HG03457 (cell line): ENCODE data around the gene ANKLE1.

Experiments used
- ATAC-seq: cut with Tn5 transposase; IDR thresholded peaks from one replicate; pipeline ENCODE4 v1.9.1; 2021; ENCODE audit warnings: moderate number of reproducible peaks; ENCODE audit not compliant: unreplicated experiment

Gene ANKLE1

GRCh38 chr19:17281391-17282304 is at the start of gene ANKLE1:
Gene ANKLE1, plus strand, starts transcription at chr19:17281901. Its CDS starts 20 bp downstream, at chr19:17281921.
- no peak for ATAC-seq

DNA sequence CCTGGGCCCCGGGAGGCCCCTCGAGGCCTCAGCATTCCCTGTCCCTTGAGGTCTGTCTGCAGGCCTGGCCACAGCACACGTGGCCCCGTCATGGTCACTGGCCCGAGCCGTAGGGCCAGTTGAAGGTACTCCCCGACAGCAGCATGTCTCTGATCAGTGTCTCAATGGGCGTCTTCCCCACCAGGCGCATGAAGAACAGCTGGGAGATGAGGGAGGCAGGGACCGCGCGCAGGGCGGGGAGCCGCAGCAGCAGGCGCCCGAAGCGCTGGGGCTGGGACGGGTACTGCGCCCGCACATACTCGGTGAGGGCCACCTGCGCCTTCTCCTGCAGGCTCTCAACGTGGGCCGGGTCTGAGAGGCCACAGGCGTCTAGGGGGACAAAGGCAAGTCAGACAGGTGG is 49.4 kb upstream of the ANKLE1 start:
- no peak for ATAC-seq

GRCh38 chr19:17234911-17235299 is 46.8 kb upstream of the ANKLE1 start:
- no peak for ATAC-seq

GRCh38 chr19:17235300-17235970 is 46.3 kb upstream of the ANKLE1 start:
- no peak for ATAC-seq

DNA sequence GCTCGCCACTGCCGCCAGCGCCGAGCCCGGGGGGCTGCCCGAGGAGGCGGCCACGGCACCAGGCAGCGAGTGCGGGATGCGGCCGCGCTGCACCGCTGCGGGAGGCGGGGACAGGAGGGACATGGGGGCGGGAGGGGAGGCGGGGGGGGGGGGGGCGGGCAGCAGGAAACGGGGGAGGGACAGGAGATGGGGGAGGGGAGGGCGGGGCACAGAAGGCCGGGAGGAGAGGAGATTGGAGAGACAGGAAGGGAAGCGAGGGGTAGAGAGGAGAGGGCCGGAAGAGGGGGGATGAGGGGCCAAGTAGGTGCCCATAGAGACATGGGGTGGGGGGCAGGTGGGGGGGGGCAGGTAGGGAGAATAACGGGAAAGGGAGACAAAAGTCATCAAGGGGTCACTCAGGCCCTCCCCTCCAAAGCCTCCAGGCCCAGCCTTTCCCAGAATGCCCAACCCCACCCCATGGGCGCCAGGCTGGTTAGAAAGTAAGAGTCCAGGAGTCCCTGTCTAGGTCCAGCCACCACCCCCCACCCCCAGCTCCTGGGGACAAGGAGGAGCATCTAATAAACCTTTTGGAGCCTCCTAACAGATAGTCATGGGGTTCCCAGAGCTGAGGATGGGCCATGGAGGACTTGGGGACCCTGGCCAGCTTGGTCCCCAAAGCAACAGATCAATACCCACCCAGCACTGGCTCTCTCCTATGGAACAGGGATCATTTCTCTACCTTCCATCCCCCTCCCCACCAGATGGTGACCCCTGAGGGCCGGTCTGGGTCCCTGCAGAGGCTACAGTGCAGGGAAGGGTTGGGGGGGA is 45.5 kb upstream of the ANKLE1 start:
- no peak for ATAC-seq

GRCh38 chr19:17236811-17237543 is 44.7 kb upstream of the ANKLE1 start:
- ATAC-seq: no peak

DNA sequence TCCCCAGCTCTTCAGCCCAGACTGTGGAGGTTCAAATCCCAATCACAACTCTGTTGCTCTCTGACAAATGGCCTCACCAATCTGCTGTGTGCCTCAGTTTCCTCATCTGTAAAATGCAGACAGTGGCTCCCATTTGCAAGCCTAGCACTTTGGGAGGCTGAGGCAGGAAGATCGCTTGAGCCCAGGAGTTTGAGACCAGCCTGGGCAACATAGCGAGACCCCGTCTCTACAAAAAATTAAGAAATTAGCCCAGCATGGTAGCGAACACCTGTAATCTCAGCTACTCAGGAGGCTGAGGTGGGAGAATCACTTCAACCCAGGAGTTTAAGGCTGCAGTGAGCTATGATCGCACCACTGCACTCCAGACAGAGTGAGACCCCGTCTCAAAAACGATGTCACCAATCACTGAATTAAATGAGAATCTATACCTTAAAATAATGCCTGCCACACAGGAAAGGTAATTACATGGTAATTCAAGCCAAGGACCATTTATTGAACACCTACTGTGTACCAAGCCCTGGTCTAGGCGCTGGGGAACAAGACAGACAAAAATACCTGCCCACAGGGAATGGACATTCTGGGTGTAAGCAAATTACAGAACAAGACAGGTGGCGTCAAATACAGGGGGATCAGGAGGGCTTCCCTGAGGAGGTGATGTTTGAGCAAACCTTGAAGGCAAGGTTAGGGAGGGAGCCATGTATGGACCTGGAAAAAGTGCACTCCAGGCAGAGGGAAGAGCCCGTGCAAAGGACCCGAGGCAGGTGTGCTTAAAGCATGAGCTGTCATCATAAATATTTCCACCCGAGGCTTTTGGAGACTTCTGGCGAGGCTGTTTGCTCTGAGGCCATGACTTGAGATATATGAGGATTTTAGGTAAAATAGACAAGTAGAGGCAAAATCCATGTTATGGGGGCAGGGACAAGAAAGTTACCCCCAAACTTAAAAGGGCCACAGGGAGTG is 43.7 kb upstream of the ANKLE1 start:
- no peak for ATAC-seq

- ATAC-seq: no peak
Measured at GRCh38 chr19:17240062-17240752, 41.5 kb upstream of the ANKLE1 start.

- no peak for ATAC-seq
Measured at GRCh38 chr19:17240826-17241399, 40.8 kb upstream of the ANKLE1 start.

DNA sequence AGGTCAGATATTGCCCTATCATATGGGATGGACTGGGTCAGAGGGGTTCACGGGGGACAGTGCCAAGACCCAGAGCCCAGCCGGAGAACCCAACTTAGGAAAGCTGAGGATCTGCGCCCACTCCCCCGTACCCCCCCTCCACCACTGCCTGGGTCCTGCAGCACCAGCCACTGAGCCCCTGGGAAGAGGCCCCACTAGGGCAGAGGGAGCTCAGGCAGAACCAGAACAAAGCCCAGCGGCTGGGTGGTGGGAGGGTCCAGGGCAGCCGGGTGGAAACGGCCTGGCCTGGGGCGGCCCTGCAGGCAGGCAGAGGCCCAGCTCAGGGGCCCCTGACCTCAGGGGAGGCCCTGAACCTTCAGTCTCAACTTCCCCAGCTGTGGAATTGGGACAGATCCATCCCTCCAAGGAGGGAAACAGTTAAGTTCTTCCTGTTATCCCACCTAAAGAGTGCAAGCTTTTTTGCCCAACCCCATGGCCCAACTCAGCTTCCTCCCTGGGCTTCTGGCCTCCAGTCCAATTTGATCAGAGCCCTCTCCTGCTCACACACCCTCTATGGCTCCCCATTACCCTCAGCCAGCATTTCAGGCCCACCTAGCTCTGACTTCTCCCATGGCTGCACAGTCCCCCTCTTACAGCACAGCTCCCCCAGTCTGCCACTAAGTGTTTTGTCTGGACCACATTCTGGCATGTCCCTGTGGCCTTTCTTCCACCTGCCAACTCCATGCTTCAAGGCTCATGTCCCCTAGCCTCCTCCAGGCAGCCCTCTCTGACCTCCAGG is 39.1 kb upstream of the ANKLE1 start:
- no peak for ATAC-seq

DNA sequence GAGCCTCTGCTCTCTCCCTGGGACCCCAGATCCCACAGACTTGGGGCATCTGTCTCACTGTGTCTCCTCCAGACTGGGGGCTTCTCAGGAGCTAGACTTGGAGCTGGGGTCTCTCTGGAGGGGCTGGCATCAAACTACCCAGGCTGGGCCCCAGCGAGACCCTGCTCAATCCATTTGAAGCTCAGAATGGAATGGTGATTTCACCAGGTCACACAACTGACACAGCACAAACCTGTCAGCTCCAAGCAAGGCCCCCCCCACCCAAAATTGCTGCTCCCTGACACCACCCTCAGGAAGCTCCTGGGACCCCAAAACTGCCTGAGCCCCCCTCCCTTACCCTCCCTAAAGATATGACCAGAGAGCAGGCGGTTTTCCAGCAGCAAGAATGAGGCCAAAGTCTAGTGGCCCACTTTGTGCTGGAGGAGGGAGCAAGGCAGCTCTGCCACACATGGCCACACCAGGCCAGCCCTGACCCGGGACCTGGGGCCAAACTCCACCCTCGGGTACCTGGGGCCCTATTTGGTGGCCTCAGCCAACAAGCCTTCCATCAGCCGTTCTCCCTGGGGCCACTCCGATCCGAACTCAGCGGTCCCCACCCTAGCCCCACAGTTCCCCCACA is 38.4 kb upstream of the ANKLE1 start:
- no peak for ATAC-seq

- ATAC-seq: no peak
Measured at GRCh38 chr19:17243830-17244617, 37.7 kb upstream of the ANKLE1 start.

- ATAC-seq: no peak
Measured at GRCh38 chr19:17244618-17245534, 36.8 kb upstream of the ANKLE1 start.

GRCh38 chr19:17245535-17245984 is 36.1 kb upstream of the ANKLE1 start, which contains the start of gene NR2F6:
Gene NR2F6, minus strand, starts transcription at chr19:17245919. Its CDS starts 699 bp downstream, at chr19:17245220.
- ATAC-seq: no peak

DNA sequence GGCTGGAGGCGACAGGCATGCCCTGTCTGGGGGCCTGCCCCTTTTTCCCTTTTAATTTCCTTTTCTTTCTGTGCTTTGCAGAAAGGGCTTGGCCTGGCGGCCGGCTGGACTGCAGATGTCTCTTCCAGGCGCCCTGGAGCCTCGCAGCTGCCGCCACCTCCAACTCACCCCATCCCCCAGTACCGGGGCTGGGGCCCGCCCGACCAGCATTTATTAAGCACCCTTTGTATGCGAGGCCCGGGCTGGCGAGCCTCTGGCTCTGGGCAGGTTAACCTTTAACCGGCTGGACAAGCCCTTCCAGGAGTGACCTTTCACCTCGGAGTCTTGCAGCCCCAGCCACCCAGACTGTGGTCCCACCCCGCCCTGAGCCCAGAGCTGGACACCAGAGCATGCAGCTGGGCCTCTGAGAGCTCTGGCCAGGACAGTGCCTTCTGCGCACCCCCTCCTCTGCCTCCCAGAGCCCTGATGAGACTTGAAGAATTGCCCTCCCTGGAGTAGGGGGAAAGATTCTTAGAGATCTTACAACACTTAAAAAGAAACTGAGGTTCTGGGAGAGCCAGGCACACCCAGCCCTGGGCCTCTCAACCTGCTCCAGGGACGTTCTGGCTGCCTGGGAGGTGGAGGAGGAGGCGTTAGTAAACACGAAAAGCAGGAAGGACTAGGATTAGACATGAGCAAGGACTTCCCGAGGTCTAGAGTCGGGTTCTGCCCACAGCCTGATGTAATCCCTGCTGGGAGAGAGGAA is 34.8 kb upstream of the ANKLE1 start:
- ATAC-seq: no peak
